ENCODE data around the gene SH3PXD2A.
"Not testable (repeated sequence)": the region's sequence is repeated elsewhere in the genome, so short reads cannot be mapped to it uniquely, and the experiment has no call there.

SH3PXD2A gene

DNA sequence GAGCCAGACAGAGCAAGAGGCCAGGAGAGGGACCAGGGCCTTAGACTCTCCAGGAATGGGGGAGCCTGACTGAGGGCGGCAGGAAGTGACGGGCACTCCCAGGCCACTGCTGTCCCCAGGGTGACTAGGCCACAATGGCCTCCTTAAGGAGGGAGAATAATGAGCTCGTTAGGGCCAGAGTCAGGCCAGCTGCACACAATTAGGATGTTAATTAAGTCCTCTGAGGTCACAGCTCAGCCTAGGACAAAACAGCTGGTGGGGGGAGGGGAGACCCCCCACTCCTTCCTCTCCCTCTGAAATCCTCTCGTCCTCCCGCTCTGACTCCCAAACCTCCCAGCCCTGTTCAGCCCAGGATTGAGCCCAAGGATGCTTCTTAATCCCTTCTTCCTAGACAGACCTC lies 218.9 kb downstream of the SH3PXD2A start:
- no peak for DNase-seq

DNA sequence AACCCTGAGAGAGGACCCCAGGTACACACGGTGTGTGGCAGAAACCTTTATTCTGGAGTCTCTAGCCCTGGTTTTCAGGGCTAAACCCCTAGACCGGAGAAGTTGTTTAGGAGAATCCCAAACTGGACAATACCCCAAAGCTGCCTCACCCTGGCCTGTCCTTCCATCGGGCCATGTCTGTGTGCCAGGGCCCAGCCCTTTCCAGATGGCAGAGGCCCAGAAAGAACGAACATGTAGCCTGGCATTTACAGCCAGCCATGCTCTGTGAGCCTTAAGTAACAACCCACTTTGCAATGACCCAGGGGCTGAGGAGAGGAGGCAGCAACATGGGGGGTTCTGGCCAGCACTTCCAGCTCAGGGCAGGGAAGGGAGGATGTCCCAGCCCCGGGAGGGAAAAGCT lies 219.8 kb downstream of the SH3PXD2A start:
- no peak for DNase-seq

DNA sequence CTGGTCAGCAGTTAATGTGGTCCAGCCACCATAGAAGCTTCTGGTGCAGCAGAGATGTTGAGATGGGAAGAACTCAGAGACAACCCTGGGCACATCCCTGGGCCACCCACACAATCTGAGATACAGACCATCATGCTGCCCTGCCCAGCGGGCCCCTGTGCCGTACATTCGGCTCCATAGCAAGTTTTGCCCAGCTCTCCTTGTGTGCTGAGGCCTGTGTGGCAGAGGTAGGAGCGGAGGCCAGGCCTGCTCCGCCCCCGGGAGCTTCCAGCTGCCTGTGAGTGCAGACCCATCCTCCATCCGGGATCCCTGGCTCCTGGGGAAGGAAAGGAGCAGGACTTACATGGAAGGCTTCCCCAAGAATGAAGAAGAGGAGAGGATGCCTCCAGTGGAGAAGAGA lies 221.5 kb downstream of the SH3PXD2A start:
- no peak for DNase-seq

DNA sequence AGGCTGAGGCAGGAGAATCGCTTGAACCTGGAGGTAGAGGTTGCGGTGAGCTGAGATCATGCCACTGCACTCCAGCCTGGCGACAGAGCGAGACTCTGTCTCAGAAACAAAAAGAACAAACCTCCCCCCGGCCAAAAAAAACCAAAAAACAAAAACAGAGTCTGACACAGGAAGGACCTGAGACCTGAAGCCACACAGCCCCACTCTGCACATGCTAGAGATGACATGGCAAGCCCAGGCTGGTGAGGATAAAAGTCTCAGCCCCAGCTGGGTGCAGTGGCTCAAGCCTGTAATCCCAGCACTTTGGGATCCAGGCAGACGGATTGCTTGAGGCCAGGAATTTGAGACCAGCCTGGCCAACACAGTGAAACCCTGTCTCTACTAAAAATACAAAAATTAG lies 222.5 kb downstream of the SH3PXD2A start:
- not testable (repeated sequence) for DNase-seq

DNA sequence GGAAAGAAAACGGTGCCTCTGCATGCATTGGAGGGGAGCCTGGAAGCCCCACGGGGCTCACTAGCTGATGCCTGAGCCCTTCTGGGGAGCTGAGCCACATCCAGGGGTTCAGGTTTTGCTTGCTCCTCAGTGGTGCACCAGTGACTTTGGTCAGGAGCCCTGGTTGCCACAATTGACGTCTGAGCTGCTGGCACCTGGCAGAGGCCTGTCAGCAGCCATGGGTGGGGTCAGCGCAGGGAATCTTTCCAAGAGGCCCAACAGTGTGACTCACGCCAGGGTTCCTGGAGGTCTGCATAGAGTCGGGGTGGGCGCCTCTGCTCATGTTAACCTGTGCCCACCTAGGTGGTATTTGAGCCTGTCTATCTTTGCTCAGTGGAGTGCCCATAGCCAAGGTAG lies 223.1 kb downstream of the SH3PXD2A start:
- DNase-seq, result no peak

DNA sequence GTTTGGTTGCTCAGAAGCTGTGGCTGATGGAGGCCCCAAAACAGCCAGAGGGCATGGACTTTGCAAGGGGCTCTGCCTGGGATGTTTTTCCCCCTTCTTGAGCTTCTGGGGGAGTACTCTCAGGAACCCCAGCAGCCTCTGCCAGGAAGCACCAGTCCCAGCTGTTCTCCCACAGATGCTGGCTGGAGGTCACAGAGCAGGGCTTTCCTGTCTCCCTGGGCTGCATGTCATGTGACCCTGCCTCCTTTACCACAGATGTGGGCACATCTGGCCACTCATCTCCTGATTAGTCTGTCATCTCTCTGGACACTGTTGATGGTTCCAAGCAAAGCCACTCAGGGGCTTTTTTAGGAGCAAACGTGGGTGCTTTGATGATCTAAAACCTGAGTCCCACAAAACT lies 225.2 kb downstream of the SH3PXD2A start:
- no peak for DNase-seq

DNA sequence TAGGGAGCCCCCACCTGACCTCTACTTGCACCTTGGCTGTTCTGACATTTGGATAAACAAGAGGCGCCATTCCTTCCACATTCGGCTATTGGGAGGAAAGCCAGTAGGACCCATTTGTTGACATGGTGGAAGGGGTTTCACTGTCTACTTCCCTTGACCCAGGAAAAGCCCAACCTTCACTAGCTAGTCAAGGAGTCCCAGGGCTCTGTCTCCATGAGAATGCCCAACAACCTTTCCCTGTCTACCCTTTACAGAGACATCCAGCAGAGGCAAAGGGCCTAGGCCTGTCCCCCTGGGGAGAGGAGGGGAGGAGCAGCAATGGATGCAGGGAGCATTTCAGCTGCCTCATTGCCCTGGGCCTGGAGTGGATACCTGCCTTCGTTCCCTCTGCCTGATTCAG lies 225.8 kb downstream of the SH3PXD2A start:
- DNase-seq, result no peak

DNA sequence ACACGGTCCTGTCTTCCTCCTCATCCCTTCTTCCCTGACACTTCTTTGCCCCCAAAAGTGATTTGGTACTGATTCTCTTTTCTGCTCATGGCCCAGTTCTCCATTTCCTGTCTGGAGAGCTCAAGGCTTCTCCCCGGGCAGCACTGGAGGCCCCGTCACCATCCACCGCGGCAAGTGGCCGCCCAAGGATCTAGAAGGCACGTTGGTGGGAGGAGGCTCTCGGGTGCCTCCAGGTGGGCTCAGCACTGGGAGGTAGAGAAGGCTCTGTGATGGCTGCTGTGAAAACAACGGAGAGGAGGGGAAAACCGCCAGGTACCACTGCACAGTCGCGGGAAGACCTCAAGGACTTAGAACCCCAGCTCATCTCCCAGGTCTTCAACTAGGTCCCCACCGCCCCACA lies 227.5 kb downstream of the SH3PXD2A start:
- no peak for DNase-seq

DNA sequence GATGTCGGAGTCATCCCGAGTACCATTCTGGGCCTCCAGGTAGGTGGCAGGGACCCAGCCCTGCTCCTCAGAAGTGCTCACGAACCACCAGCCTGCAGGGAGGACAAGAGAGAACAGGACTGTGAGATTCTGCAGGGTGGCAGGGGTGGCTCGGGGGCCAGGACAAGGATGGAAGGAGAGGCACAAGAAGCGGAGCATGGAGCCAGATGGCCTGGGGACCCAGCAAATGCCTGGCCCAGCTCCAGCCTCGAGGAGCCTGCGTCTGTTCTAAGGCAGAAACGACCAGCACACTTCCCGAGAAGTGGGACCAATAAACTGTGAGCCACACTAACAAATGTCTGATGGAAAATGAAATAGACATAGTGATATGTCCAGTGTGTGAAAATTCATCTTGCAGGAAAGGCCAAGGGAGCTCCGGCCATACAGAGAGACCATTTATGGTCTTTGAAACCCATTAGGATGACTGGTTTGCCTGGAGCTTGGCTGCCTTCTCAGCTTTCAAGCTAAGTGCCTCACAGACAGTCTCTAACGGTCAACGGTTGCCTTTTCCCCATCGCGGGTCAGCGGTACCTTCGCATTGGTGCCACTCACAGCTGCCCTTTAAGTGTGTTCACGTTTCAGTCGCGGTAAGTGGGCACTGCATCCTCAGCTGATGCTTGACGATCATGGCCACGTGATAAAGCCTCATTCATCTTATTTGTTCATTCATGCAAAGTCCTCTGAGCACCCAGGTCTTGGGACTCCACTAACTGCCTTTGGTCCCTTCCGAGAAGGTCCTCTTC lies 228.1 kb downstream of the SH3PXD2A start:
- DNase-seq, result no peak

DNA sequence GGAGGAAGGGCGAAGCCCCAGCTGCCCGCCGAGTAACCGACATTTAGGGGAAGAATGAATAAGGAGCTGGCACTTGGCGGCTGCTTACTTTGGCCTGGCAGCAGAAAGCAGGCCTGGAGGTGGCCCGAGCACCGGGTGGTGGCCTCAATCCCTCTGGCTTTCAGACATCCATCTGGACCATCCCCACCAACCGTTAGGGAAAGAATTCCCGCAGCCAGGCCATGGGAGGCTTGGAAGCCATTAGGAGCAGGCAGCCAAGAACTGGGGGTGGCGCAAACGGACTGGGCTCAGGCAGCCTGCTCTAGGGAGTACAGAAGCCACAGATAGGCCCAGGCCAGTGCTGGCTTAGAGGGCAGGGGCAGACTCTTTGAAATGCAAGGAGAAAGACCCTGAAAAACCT lies 229.2 kb downstream of the SH3PXD2A start:
- no peak for DNase-seq

DNA sequence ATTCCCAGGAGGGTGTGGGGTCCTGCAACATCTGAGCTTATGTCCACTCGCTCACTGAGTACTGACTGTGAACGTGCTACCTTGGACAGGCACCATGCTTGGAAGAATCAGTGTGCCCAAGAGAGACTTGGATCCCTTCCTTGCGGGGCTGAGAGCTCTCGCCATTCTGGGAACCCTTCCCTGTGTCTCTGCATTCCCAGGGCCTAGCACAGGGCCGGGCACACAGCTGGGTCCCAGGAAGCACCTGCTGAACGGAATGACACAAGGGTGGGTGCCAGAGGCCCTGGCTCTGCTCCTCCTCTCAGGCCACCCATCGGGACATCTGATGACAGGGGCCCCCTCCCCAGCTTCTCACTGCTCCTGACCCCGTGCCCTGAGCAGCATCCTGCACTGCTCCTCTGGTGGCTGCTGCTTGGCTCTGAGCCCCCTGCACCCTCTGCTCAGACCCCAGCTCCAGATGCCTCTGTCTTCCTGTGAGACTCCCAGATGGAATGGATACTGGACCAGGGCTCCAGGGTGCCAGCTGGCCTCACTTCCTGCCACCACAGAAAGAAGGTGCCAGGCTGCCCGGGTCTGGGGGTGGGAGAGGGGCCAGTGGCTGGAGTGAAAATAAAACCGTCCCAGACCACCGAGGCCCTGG lies 232.3 kb downstream of the SH3PXD2A start:
- DNase-seq, result no peak

DNA sequence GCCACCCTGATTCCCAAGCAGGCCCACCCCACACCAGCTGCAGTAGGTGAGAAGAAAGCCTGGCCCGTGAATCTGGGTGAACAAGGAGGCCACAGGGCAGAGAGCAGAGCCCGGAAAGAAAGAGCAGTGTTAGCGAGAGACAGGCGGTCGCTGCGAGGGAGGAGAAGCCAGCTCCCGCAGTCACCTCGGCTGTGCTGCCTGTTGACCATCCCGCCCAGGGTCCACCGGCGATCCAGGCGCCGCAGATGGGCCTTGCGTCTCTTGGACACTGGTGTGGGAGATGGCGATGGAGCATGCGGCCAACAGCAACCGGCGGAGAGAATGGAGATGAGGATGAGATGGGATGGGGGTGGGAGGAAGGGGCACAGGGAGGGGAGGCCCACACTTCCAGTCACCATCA lies 233.1 kb downstream of the SH3PXD2A start:
- DNase-seq, result no peak

DNA sequence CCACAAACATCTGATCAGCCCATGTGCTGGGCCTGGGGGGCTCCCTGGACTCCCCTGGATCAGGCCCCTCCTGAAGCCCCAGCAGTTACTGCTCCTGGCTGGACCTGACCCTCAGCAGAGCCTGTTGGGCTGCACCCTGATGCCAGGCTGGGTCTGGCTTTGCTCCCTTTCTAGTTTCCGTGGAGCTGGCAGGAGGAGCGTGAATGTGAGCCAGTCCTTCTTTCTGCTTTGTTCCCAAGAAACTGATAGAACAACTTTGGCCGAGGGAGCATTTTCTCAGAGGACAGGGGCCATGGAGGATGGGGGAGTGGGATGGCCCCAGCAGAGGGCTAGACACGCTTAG lies 233.6 kb downstream of the SH3PXD2A start:
- no peak for DNase-seq

DNA sequence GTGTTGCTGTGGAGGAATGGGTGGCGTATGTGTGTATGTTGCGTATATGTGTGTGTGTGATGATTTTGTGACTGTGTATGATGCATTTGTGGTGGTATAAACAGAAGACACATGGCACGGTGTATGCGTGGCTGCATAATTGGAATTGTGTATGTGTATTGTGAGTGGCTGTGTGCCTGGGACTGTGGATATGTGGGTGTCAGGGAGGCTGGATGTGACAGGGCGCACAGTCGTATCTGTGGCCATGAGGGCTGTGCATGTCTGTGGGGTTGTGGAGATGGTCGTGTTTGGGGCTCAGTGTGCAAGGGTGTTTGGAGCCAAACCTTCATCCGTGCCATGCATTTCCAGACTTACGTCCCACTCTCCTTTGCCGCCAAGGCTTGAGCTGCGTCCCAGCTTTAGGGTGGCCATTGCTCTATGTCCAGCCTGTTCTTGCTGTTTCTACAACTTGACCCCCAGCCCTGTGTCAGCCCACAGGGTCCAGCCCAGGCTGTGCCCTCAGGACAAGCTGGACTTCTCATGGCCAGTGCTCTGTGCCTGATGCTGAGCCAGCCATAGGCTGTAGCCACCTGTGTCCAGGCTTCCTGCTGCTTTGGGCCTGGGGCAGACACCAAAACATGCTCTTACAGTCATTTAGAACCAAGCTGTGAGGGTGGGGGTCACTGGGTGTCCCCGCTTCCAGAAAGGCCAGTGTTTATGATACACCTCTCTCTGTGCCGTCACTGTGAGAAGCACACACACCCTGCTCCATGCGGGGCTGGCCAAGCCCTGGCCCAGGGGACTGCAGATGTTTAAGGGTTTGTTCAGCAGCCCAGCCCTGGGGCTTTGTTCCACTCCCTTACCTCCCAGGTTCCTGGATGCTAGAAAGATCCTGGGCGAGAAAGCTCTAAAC lies 234.2 kb downstream of the SH3PXD2A start:
- no peak for DNase-seq

DNA sequence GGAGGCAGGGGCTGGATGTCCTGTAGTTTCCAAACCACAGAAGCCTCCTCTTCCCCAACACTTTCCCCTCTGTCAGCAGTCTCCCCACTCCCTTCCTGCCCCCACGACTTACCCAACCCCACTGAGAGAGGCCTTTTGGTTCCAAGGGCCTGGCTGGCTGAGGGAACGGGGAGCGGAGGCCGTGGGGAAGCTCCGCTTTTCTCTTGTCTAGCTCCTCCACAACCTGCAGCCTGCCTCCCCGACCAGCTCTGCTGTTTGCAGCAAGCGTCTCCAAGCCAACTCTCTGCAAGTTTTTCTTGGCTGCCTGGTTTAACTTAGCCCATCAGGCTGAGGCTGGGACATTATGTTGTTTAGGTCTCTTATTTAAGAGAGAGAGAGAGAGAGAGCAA lies 235.0 kb downstream of the SH3PXD2A start:
- DNase-seq, result no peak

DNA sequence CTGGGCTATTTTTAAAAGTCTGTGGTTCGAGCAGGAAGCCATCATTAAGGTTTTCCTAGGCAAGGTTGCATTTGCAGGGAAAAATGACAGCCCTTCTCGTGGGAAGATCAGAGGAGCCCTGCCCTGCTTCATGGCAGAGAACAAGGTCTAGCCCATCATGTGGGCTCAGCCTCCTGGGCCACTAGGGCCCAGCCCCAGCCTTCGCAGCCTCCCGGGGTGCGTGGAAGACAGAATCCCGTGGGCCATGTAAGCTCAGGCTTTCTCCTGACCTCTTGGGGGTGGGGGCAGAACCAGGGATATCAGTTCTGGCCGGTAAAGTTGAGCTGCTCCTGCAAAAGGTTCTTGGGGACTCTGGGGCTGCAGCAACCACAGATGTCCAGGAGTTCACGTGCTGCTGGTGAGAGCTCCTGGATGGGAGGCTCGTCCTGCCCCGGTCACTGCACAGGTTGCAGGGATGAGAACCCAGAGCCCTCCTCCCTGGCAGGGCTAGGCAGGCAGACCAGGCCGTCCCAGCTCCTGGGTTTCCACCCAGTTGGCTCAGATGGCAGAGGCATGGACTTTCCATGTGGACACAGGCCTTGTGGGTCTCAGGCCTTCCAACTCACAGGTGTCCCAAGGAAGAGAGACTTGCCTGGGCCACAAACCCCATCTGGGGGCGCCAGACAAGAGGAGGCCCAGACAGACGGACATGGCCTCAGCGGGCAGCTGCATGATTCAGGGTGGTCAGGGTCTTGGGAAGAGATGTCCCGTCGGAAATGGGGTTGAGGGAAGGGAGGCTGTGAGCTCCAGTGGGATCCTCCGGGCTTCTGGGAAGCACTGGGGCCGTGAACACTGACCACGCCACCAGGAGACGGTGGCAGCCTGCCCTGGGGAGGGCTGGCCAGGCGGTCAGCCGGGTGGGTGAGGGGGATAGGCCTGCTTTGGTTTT lies 235.7 kb downstream of the SH3PXD2A start:
- no peak for DNase-seq

DNA sequence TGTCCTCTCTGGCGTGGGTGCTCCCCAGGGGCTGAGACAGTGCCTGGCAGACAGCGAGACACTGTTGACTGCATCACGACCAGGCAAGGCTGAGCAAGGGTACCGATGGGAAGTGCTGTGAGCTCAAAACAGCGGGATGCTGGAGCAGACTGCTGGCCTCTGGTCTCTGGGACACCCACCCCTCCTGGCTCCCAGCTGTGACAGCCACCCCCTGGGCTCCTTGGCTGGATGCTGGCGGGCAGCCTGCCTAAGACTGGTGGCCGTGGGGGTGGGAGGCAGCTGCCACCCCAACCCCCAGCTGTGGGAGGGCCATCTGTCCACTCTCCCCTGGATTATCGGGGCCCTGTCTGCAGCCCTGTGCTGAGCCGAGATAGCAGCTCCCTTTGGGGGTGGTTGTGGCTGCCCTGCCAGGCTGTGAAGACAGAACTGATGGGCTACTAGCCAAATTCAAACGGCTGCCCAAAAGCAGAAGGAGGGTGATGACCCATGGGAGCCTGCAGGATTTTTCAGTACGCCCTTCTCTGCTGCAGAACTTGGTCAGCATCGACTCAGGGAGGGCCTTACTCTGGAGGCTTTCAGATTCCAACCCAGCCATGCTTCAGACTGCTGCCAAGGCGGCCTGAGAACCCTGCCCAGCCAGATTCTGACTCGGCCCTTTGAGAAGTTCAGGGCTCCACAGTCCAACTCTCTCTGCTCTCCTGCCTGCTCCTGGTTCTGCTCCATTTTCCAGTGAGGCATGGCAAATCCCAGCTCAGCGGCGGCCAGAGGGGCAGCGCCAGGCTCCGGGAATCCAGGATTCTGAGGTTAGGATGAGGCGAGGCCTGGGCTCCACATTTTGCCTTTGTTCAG lies 236.6 kb downstream of the SH3PXD2A start:
- no peak for DNase-seq

DNA sequence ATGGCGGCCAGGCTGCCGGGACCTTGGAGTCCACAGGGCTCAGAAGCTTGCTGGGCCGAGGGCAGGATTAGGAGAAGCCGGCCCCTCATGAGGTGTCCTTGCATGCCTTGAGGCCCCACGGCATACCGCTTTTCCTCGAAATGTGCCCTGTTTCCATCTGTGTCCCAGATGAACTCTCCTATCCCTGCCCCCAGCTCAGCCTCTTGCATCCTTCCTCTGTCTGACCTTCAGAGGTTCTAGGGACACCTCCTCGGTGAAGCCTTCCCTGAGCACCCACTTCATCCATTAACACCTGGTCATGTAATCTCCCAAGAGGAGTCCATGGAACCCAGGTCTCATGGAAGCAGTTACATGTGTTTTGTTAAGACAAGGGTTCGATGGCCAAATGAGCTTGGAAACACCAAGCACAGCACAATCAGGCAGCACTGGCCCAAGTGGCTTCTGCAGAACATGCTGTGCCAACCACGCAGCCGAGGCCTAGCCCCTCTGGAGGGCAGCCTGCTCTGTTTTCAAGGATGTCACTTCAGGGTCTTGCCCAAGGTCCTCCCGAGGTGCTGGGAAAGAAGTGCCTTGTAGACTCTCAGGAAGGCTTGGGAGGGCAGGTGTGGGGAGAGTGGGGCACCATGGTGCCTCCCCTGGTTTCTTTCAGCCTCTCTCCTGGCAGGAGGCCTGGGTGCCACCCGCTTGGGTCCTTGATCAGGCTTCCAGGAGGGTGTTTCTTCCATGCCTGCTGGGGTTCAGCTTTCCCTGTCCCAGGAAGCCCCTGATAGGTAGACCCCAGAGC lies 237.6 kb downstream of the SH3PXD2A start:
- no peak for DNase-seq

DNA sequence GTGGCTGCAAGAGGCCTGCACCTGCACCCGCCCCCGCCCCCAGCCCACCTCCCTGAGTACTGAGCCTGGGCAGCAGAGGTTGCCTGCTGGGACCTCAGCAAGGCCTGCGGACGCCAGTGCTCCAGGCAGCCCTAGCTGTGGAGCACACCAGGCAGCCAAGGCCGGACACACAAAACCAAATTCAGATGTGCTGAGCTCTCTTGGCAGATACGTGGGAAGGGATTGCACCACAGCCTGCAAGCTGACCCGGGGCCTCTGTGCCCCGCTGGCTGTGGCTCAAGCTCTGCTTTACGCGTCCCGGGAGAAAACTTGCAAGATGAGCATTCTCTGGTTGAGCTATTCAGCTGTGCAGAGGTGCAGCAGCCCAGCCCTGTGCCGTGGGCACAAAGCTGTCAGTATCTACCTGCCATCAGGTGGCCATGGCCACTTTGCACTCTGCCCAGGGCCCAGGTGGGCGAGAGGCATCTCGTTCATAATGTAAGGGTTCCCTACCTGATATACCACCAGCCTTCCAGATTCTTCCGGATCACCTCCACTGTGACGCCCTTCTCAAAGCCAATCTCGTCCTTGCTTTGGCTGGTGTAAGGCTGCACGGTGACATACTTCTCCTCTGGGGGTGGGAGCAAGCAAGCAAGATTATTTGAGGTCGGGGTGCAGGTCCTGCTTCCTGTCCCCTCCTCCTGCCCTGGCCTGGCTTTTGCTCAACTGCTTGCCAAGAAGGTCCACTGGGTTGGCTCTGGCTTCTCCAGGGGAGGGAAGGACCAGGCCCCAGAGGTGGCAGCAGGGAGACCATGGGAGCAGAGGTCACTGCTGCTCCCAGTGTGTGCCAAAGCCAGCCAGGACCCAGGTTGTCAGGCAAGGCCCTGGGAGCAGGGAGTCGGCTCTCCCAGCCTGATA lies 238.4 kb downstream of the SH3PXD2A start:
- no peak for DNase-seq
